Measurements from ENCODE around the gene POU2F1. TPM values are rescaled to one million over a fixed set of nuclear protein-coding genes. Genes with fewer than 3 reads are reported as not detected.

POU2F1 gene
- 10 to 100 TPM in 5 of 6 donors, 1 to 10 TPM in 1; 9.1 to 26.8 (median 15.6) TPM for total RNA-seq

DNA sequence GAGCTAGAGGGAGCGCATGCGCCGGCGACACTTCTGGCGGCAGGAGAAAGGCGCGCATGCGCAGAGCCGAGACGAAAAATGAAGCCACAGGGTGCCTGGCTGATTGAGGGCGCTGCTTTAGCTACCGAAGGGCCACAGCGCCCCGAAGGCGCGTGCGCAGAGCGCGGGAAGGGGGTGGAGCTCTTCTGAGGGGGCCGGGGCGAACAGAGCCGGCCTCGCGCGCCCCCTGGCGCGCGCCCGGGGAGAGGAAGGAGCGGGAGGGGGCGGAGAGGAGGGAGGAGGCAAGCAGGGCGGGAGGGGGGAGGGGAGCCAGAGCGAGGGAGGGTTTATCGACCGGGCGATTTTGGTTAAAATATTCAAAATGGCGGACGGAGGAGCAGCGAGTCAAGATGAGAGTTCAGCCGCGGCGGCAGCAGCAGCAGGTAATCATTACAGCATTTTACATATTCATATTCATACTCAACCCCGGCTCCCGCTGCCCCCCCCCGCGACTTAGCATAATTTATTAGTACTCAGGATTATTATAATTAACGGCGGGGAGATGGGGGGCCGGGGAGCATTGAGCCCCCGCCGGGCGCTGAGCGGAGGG is at the start of gene POU2F1:
TSS of gene POU2F1 (plus strand) at position 350 of the 589 bp plus-strand sequence. CDS start at position 362, 12 bp downstream.
- no peaks in the 10 kb centered on the region for H3K9me3 ChIP-seq
- no peaks in the 10 kb centered on the region for H3K36me3 ChIP-seq
- 0 to 2% methylated on average over 45 to 53 of the region's 53 CpGs for WGBS, 2 donors
- peak; percentile 96 to 98 for ATAC-seq (ENCODE audit: low FRiP score in 2 of 2)
- no peaks in the 10 kb centered on the region for H3K27me3 ChIP-seq
- peaks cover 15 to 27% (median 21%) of the 10 kb centered on the region in 4 donors for H3K4me1 ChIP-seq
- H3K4me3 ChIP-seq: peak within 1 kb of the TSS; percentile 62 to 93 (median 89)
- TF ChIP-seq, protein P1, sequence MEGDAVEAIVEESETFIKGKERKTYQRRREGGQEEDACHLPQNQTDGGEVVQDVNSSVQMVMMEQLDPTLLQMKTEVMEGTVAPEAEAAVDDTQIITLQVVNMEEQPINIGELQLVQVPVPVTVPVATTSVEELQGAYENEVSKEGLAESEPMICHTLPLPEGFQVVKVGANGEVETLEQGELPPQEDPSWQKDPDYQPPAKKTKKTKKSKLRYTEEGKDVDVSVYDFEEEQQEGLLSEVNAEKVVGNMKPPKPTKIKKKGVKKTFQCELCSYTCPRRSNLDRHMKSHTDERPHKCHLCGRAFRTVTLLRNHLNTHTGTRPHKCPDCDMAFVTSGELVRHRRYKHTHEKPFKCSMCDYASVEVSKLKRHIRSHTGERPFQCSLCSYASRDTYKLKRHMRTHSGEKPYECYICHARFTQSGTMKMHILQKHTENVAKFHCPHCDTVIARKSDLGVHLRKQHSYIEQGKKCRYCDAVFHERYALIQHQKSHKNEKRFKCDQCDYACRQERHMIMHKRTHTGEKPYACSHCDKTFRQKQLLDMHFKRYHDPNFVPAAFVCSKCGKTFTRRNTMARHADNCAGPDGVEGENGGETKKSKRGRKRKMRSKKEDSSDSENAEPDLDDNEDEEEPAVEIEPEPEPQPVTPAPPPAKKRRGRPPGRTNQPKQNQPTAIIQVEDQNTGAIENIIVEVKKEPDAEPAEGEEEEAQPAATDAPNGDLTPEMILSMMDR (IDR thresholded peaks at IDR 0.05): peak; percentile 61 to 91 (median 71)
- TF ChIP-seq POLR2AphosphoS5 (IDR thresholded peaks at IDR 0.05) (peak; percentile 59 to 61), POLR2A (IDR thresholded peaks at IDR 0.05) (peak in 3 of 4 donors; percentile 34 to 68 (median 63)), EP300 (IDR thresholded peaks at IDR 0.05) (no peak)
- DNase-seq: peak; percentile 99 to 100
- peak within 1 kb of the TSS; percentile 96 to 99 (median 98) for H3K27ac ChIP-seq

DNA sequence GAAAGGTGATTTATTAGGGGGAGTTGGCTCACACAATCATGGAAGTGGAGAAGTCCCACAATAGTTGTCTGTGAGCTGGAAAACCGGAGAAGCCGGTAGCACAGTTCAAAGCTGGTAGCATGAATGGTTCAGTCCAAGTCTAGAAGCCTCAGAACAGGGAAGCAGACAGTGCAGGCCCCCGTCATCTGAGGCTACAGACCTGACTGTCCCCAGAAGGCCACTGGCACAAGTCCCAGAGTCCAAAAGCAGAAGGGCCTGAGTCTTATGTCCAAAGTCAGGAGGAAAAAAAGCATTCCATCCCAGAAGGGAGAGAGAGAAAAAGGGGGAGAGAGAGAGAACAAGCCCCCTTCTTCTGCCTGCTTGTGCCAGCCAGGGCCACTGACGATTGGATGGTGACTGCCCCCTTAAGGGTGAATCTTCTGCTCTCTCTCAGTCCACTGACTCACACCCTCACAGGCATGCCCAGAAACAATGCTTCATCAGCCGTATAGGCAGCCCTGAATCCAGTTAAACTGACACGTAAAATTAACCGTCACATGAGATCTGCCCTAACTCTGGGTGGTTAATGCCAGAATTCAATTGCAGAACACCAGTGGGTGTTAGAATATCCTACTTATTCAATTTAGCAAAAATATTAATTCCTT is 49.3 kb upstream of the POU2F1 start:
- H3K27ac ChIP-seq: no peak overlapping the region
- DNase-seq: no peak
- no peak overlapping the region for H3K4me3 ChIP-seq
- H3K4me1 ChIP-seq: no peaks in the 10 kb centered on the region
- no peaks in the 10 kb centered on the region for H3K27me3 ChIP-seq
- no peaks in the 10 kb centered on the region for H3K36me3 ChIP-seq
- 92 to 94% methylated on average over 7 of the region's 7 CpGs for WGBS, 2 donors
- TF ChIP-seq, protein P1 (IDR thresholded peaks at IDR 0.05): no peak
- TF ChIP-seq POLR2A (IDR thresholded peaks at IDR 0.05) (no peak), POLR2AphosphoS5 (IDR thresholded peaks at IDR 0.05) (no peak), EP300 (IDR thresholded peaks at IDR 0.05) (no peak)
- H3K9me3 ChIP-seq: peaks cover 0 to 6% (median 0%) of the 10 kb centered on the region in 4 donors
- ATAC-seq (ENCODE audit: low FRiP score in 2 of 2): no peak

DNA sequence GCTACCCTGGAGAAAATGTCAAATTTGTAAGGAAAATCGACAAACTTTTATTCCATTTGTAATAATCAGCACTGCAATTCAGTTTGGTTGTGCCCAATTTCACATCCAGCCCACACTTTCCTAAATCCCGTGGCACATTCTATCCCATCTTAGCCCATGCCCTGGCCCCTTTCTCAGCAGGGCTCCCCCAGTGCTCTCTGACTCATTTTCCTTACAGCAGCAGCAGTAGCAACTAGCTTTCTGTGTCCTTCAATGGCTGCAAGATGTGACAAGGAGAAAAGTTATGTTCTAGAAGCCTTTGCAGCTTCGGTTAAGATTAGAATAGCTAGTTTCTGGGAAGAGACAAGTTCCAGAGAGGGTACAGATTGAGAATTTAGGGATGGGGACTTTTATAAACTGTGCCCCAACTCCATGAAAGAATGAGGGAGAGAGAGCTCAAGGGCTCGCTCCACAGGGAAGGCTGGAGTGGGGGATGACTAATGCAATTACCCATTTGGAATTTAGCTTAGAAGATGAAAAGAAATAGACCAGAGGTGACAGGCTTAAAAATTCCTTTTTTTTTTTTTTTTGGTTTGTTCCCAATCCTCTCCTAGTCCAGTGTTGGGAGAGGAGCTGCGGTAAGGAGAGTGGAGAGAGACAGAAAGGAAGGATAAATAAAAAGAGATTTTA is 47.0 kb upstream of the POU2F1 start:
- TF ChIP-seq, protein P1 (IDR thresholded peaks at IDR 0.05): no peak
- no peak for TF ChIP-seq POLR2AphosphoS5 (IDR thresholded peaks at IDR 0.05)
- TF ChIP-seq POLR2A (IDR thresholded peaks at IDR 0.05): no peak
- no peak for TF ChIP-seq EP300 (IDR thresholded peaks at IDR 0.05)
- Histone ChIP-seq H3K9me3 (no peaks in the 10 kb centered on the region), H3K27me3 (no peaks in the 10 kb centered on the region), H3K27ac (no peak overlapping the region), H3K4me3 (no peak overlapping the region), H3K36me3 (no peaks in the 10 kb centered on the region), H3K4me1 (no peaks in the 10 kb centered on the region)
- DNase-seq (no peak), ATAC-seq (ENCODE audit: low FRiP score in 2 of 2) (no peak)
- WGBS, 2 donors: 76 to 81% methylated on average over 5 of the region's 5 CpGs

DNA sequence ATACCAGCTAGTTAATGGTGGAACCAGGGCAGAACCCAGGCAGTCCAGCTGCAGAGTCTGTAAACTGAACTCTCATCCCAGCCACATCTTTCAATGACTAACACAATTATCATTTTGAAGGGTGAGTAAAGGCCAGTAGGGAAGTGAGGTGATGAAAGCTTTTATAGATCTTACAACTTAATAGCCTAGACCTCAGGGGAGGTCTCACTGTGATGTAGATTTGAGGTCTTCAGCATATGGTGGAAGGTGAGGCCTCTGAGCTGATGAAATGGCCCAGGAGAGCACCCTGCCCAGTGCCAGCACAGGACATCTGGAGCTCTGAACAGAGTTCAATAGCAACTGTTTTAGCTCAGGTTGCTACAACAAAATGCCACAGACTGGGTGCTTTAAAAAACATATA is 44.8 kb upstream of the POU2F1 start:
- H3K27ac ChIP-seq: no peak overlapping the region
- no peaks in the 10 kb centered on the region for H3K36me3 ChIP-seq
- no peak overlapping the region for H3K4me3 ChIP-seq
- H3K4me1 ChIP-seq: no peaks in the 10 kb centered on the region
- no peak for TF ChIP-seq POLR2AphosphoS5 (IDR thresholded peaks at IDR 0.05)
- TF ChIP-seq EP300 (IDR thresholded peaks at IDR 0.05): no peak
- no peak for TF ChIP-seq POLR2A (IDR thresholded peaks at IDR 0.05)
- TF ChIP-seq, protein P1 (IDR thresholded peaks at IDR 0.05): no peak
- no peak for DNase-seq
- no peaks in the 10 kb centered on the region for H3K9me3 ChIP-seq
- ATAC-seq (ENCODE audit: low FRiP score in 2 of 2): no peak
- H3K27me3 ChIP-seq: no peaks in the 10 kb centered on the region

Measured in upper lobe of left lung (tissue), 6 donors.